Fibroblast of villous mesenchyme (primary cell): ENCODE data around the gene MIA. TPM values are rescaled to one million over a fixed set of nuclear protein-coding genes. Genes with fewer than 3 reads are reported as not detected.
"Not testable (repeated sequence)": the region's sequence is repeated elsewhere in the genome, so short reads cannot be mapped to it uniquely, and the experiment has no call there.

ENCODE experiments used
- DNase-seq: peaks from one replicate; pipeline ENCODE4 v3.0.0-alpha.2; 2010; ENCODE audit warnings: low read depth
- H3K4me3 ChIP-seq: 2 replicates; pipeline ENCODE4 v1.5.1; 2011; ENCODE audit warnings: low read depth, mild to moderate bottlenecking, low read length
- total RNA-seq: library from RNA; depleted of rRNA; stranded (reverse); fragments of >200 nt; gene quantifications from 2 replicates; pipeline ENCODE4 v1.2.3, GENCODE V29; 2012
- TF ChIP-seq, protein P1 (sequence below): IDR thresholded peaks from 2 replicates; pipeline ENCODE4 v1.5.1; 2012; ENCODE audit warnings: low read depth, mild to moderate bottlenecking, low read length; ENCODE audit not compliant: insufficient read depth

Gene MIA
- total RNA-seq, 1 donor = not detected

DNA sequence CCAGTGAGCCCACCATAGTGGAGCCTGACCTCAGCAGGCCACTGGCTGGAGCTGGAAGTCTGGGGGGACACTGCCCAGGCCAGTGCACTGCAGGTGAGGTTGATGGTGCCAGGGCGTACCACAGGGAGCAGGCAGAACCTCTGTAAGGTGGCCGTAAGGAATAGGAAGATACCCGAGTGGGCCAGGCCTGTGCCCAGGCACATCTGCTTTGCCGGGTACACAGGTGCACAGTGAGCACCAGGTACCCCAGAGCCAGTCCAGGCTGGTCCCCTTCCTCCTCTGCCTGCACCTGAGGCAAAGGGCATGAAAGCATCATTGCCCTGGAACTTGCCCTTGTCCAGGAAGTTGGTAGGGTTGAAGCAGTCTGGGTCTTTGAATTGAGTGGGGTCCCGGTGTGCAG lies 33.2 kb downstream of the MIA start:
- H3K4me3 ChIP-seq = no peak overlapping the region
- TF ChIP-seq, protein P1, sequence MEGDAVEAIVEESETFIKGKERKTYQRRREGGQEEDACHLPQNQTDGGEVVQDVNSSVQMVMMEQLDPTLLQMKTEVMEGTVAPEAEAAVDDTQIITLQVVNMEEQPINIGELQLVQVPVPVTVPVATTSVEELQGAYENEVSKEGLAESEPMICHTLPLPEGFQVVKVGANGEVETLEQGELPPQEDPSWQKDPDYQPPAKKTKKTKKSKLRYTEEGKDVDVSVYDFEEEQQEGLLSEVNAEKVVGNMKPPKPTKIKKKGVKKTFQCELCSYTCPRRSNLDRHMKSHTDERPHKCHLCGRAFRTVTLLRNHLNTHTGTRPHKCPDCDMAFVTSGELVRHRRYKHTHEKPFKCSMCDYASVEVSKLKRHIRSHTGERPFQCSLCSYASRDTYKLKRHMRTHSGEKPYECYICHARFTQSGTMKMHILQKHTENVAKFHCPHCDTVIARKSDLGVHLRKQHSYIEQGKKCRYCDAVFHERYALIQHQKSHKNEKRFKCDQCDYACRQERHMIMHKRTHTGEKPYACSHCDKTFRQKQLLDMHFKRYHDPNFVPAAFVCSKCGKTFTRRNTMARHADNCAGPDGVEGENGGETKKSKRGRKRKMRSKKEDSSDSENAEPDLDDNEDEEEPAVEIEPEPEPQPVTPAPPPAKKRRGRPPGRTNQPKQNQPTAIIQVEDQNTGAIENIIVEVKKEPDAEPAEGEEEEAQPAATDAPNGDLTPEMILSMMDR = no peak
- no peak for DNase-seq

DNA sequence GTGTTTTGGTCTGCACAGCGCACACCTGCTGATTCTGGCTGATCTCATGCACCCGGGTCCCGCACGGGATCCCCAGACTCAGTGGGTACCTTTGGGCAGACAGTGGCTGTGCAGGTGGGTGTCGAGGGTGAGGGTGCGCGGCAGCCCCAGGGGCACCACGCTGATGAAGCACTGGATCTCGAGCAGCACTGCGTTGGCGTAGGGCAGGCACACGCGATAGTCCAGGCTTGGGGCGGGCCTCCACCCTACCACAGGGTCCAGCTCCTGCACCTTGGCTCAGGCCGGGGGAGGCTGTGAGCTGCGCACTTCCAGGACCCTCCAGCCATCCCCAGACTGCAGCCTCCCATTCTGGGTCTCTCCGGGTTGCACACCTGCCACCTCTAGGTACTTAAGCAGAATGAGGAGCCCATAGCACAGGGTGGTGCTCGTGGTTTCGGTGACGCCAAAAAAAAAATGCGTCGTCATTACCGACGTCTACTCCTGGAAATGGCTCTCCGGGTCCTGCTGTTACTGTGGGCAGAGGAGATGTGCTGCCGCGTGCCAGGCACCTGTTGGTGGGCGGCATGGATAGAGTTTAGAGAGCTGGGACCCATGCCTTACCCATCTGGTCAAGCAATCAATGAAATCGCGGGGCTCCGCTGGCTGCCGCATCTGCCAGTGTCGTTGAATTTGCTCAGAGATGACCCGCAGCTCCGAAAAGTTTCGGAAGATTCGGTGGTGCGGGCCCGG lies 34.2 kb downstream of the MIA start:
- peak overlapping the region; percentile 49 for H3K4me3 ChIP-seq
- TF ChIP-seq, protein P1 = no peak
- DNase-seq = no peak

DNA sequence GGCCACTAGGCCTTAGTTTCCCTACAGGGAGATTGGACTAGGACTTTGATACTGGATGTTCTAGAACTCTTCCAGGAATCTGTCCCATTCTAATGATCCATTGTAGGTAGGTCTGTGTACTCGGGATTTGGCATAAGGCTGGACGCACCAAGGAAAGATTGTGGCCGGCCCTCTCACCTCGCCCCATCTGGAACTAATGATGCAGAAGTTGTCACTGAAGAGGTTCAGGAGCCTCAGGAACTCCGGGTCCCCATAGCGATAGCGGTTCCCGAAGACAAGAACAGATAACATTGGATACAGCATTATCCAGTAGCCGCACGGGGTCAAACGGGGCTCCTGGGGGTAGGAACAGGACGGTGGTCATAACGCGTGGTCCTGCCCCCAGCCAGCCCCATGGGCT lies 34.8 kb downstream of the MIA start:
- peak overlapping the region; percentile 49 for H3K4me3 ChIP-seq
- no peak for DNase-seq
- TF ChIP-seq, protein P1 = no peak

DNA sequence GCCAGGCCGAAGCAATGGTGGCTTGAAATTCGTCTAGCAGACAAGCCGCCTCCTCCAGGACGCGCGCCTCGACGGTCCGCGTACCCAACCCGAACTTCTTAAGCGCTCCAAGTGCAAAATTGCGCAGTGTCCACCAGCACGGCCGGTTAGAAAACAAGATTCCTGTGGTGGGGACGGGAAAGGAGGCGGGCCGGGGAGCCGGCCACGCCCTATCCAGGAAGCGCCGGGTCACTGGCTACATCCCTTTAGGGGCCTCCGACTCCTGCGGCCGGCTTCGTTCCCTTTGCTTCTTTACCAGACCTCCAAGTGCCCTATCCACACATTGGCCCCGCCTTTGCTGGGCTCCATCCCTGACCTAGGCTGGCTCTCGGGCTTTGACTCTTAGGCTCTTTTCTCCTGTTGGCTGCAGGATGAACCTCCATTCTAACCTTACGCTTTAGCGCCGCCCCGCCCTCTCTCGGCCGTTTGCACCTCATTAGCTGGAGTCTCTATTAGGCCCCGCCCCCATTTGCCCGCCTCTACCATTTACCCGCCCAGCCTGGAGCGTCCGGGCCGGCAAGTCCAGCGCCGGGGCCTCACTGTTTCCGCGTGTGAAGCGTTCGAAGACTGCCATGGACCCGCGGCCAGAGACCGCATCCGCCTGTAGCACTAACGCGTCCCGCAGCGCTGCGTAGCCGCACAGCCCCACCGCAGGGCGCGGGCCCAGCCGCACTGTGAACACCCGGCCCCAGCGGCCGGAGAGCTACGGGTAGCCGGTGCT lies 35.5 kb downstream of the MIA start:
- peak; percentile 94 for DNase-seq
- peak overlapping the region; percentile 49 for H3K4me3 ChIP-seq

DNA sequence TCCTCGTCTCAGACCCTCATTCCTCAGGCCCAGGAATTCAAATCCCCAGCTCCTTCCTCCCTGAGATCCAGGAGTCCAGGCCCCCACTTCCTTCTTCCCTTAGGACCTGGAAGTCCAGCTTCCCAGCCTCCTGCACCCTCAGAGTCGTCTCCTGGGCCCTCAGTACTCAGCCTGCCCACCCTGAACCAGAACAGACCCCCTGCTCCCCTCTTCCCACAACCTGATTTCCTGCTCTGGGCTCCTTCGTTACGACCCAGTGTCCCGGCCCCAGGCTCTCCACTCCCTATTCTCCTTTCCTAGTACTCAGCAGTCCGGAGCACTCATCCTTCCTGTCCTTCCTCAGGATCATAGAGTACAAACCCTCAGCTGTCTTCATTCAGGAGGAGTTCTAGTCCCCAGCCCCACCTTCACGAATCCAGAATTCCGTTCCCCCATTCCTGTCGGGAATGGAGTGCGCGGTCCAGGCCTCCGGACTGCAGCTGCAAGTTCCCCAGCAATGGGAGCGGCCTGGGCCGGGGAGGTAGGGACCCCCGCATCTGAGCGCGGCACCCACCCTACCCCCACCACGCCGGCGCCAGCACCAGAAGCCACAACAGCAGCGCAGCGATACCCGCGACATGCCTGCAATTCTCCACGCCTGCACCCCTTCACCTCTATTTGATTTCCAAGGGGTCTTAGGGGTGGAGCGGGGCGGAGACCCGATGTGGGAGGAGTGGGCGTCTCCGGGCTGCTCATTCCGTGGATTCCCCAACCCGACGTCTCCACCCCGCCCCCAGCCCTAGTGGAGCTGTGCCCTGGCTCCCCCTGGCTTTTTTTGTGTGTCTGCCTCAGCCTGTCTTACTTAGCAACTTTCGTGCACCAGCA lies 36.4 kb downstream of the MIA start:
- no peak for DNase-seq
- peak overlapping the region; percentile 41 for H3K4me3 ChIP-seq
- TF ChIP-seq, protein P1 = no peak

DNA sequence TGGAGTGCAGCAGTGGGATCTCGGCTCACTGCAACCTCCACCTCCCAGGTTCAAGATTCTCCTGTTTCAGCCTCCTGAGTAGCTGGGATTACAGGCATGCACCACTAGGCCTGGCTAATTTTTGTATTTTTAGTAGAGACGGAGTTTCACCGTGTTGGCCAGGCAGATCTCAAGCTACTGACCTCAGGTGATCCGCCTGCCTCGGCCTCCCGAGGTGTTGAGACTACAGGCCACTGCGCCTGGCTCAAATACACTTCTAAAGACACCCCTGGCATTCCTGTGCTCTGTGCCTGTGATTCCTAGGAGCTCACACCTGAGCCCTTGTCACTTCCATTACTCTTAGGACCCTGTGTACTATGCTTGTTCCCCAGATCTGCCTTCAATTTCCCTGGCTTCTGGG lies 37.2 kb downstream of the MIA start:
- H3K4me3 ChIP-seq, DNase-seq: not testable (repeated sequence)

DNA sequence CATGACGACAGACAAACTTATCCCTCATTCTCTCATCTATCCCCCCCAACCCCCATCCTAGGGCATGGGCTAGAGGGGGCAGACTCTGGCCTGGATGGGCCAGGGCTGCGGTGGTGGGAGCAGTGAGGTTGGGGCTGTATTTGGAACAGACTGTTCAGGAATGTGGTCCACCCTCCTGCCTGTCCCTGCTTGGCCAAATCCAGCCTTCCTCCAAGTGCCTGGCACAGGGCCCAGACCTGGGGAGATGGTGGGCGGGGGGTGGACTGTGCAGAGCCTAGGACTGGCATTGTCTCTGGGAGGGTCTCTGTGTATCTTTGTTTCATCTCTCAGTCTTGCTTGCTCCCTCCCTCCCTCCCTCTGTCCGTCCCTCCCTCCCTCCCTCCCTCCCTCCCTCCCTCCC lies 37.9 kb downstream of the MIA start:
- TF ChIP-seq, protein P1 = no peak
- H3K4me3 ChIP-seq = no peak overlapping the region
- peak; percentile 33 for DNase-seq
